Suprapubic skin (tissue), 4 donors: ENCODE results near the gene IRAK1. TPM values are rescaled to one million over a fixed set of nuclear protein-coding genes. Genes with fewer than 3 reads are reported as not detected.

ENCODE experiments used
- DNase-seq, 2 donors: peaks; one replicate each; pipeline ENCODE4 v3.0.0-alpha.2; 2019; ENCODE audit warnings: low spot score in 2 of 2
- H3K27ac ChIP-seq: fragments of 200-600 bp; sonication (generic); one replicate; pipeline ENCODE4 v1.5.1; 2019
- H3K27me3 ChIP-seq: fragments of 200-600 bp; sonication (generic); one replicate; pipeline ENCODE4 v1.5.1; 2019
- H3K36me3 ChIP-seq: fragments of 200-600 bp; sonication (generic); one replicate; pipeline ENCODE4 v1.5.1; 2019
- H3K4me1 ChIP-seq: fragments of 200-600 bp; sonication (generic); one replicate; pipeline ENCODE4 v1.5.1; 2019
- H3K4me3 ChIP-seq: fragments of 200-600 bp; sonication (generic); one replicate; pipeline ENCODE4 v1.5.1; 2019; ENCODE audit warnings: mild to moderate bottlenecking
- H3K9me3 ChIP-seq: fragments of 200-600 bp; sonication (generic); one replicate; pipeline ENCODE4 v1.5.1; 2019
- EP300 ChIP-seq: sonication (generic); formaldehyde crosslinking; IDR thresholded peaks from one replicate; pipeline ENCODE4 v1.6.1; 2017; ENCODE audit warnings: antibody characterized with exemption
- POLR2A ChIP-seq, 2 donors: fragments of 450-650 bp; IDR thresholded peaks; one replicate each; pipeline ENCODE4 v1.6.1; 2017; ENCODE audit warnings: antibody characterized with exemption in 2 of 2, mild to moderate bottlenecking in 2 of 2, moderate library complexity in 2 of 2
- POLR2AphosphoS5 ChIP-seq, 3 donors: sonication (generic); formaldehyde crosslinking; IDR thresholded peaks; one replicate each; pipeline ENCODE4 v1.6.1; 2017; ENCODE audit warnings: antibody characterized with exemption in 3 of 3
- WGBS: methylation state at CpG from one replicate; pipeline ENCODE4 v1.1.5; 2018; 5-methylcytosine and 5-hydroxymethylcytosine counted together
- total RNA-seq, 4 donors: library from RNA; depleted of rRNA; stranded (reverse); fragments of >200 nt; gene quantifications; one replicate each; pipeline ENCODE4 v1.1.0, GENCODE V29; 2016
- TF ChIP-seq, protein P1 (sequence below), 2 donors: fragments of 200-600 bp in 1 of 2; fragments of 450-650 bp in 1 of 2; sonication (generic) in 1 of 2; IDR thresholded peaks; one replicate each; pipeline ENCODE4 v1.5.1; 2016 to 2019; ENCODE audit warnings: antibody characterized with exemption in 2 of 2, mild to moderate bottlenecking in 1 of 2, moderate library complexity in 1 of 2

IRAK1 gene
- total RNA-seq, 4 donors from 2014 or later: 51.3 to 61.5 (median 58.3) TPM

DNA sequence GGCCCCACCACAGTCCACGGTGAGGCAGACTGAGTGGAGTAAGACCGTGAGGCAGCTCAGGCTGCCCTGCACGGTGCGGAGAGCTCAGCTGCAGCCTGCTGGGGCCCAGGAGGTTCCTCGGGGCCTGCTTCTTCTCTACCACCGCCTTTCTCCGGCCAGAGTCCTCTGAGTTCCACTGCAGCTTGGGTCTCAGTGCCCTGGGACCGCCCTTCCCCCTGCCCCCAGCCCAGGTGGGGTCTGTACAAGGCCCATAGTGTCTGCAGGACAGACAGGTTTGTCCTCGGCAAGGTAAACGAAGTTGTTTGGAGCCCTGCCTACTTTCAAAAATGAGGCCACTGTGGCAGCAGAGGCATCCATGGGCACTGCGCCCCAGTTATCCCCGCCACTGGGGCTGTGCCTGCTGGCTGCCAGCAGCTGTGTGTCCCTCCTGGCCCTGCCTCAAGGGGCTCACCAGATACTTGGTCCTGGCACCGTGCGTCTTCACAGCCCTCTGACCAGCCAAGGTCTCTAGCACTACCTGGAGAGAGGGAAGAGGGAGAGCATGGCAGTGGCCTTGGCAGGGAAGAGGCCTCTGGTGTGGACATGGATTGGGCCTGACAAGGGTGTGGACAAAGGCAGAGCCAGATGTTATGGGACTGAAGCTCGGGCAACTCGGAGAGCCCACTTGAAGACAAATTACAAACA, 4.0 kb downstream of the IRAK1 start:
- Histone ChIP-seq H3K27me3 (no peaks in the 10 kb centered on the region), H3K27ac (no peak overlapping the region), H3K9me3 (no peaks in the 10 kb centered on the region), H3K36me3 (peaks cover 31% of the 10 kb centered on the region), H3K4me3 (no peak overlapping the region), H3K4me1 (peaks cover 30% of the 10 kb centered on the region)
- WGBS: 82% methylated on average over 8 of the region's 16 CpGs
- TF ChIP-seq POLR2A (IDR thresholded peaks at IDR 0.05) (no peak), EP300 (no peak), POLR2AphosphoS5 (IDR thresholded peaks at IDR 0.05) (no peak)
- TF ChIP-seq, protein P1, sequence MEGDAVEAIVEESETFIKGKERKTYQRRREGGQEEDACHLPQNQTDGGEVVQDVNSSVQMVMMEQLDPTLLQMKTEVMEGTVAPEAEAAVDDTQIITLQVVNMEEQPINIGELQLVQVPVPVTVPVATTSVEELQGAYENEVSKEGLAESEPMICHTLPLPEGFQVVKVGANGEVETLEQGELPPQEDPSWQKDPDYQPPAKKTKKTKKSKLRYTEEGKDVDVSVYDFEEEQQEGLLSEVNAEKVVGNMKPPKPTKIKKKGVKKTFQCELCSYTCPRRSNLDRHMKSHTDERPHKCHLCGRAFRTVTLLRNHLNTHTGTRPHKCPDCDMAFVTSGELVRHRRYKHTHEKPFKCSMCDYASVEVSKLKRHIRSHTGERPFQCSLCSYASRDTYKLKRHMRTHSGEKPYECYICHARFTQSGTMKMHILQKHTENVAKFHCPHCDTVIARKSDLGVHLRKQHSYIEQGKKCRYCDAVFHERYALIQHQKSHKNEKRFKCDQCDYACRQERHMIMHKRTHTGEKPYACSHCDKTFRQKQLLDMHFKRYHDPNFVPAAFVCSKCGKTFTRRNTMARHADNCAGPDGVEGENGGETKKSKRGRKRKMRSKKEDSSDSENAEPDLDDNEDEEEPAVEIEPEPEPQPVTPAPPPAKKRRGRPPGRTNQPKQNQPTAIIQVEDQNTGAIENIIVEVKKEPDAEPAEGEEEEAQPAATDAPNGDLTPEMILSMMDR (IDR thresholded peaks at IDR 0.05): no peak
- DNase-seq: no peak

DNA sequence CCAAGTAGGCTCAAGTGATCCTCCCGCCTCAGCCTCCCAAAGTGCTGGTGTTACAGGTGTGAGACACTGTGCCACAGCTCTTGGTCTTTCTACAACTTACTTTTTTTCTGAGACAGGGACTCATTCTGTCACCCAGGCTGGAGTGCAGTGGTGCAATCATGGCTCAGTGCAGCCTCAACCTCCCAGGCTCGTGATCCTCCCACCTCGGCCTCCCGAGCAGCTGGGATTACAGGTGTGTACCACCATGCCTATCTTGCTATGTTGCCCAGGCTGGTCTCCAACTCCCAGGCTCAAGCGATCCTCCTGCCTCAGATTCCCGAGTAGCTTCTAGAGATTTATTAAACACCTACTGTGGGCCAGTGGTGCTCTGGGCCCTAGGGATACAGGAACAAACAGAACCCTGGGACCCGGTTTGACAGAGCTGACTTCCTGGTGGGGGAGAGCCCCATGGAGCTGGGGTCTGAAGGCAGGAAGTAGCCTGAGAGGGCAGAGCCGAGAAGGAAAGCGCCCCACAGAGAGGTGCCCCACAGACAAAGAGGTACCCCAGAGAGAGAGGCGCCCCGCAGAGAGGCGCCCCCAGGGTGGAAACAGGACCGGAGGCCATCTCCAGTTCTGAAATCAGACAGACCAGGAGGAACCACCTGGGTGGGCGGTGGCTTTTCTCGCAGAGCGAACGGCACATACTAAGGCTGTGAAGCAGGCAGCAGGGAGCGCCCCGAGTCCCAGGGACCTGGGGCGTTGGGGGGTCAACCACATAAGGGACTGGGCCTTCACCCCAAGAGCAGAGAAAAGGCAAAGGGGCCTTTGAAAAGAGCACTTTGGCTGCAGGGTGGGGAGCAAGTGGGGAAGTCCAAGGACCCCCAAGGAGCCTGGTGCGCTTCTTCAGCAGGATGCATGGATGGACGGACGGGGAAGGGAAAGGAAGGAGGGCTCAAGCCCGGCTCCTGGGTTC, 5.0 kb downstream of the IRAK1 start:
- 91% methylated on average over 23 of the region's 24 CpGs for WGBS

DNA sequence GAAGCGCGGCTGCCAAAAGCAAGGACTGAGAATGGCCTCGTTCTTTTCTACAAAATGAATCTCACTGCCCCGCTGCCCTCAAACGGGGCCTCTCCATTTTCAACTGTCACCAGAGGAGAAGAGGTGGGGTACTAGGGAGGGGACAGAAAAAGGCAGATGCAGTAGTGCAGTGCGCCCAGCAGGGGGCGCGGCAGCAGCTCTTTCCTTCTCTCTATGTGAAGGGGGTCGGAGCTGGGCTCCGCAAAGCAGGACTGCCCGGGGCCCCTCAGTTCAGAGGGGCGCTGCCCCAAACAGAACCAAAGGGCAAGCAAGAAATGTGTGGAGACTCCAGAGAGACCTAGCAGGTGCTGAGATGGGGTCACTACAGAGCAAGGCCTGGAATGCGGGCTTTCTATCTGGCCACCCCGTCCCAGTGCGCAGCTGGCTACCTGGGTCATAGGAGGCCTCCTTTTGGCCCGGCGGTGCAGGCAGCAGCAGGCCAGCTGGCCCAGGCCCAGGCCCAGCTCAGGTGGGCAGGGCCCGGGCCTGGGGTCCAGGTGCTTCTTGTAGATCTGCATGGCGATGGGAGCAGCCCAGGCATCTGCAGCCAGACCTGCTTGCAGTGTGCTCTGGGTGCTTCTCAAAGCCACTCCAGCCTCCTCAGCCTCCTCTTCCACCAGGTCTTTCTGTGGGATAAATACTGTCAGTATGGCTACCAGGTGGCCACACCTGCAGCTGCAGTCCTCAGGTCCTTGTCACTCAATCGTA, 5.9 kb downstream of the IRAK1 start:
- Histone ChIP-seq H3K27me3 (no peaks in the 10 kb centered on the region), H3K4me3 (no peak overlapping the region), H3K4me1 (peaks cover 20% of the 10 kb centered on the region), H3K27ac (no peak overlapping the region), H3K9me3 (no peaks in the 10 kb centered on the region), H3K36me3 (peaks cover 31% of the 10 kb centered on the region)
- DNase-seq: no peak
- TF ChIP-seq POLR2A (IDR thresholded peaks at IDR 0.05): no peak
- TF ChIP-seq EP300: no peak
- no peak for TF ChIP-seq POLR2AphosphoS5 (IDR thresholded peaks at IDR 0.05)
- TF ChIP-seq, protein P1 (IDR thresholded peaks at IDR 0.05): peak; percentile 79 to 81
- WGBS: 34% methylated on average over 12 of the region's 20 CpGs

More for the DNA sequence above, 5.0 kb downstream of the IRAK1 start:
- H3K4me3 ChIP-seq: no peak overlapping the region
- no peak for TF ChIP-seq POLR2A (IDR thresholded peaks at IDR 0.05)
- TF ChIP-seq POLR2AphosphoS5 (IDR thresholded peaks at IDR 0.05): no peak
- no peak for TF ChIP-seq EP300
- TF ChIP-seq, protein P1 (IDR thresholded peaks at IDR 0.05): no peak
- H3K27me3 ChIP-seq: no peaks in the 10 kb centered on the region
- H3K36me3 ChIP-seq: peaks cover 31% of the 10 kb centered on the region
- H3K9me3 ChIP-seq: no peaks in the 10 kb centered on the region
- no peak overlapping the region for H3K27ac ChIP-seq
- no peak for DNase-seq
- H3K4me1 ChIP-seq: peaks cover 24% of the 10 kb centered on the region

DNA sequence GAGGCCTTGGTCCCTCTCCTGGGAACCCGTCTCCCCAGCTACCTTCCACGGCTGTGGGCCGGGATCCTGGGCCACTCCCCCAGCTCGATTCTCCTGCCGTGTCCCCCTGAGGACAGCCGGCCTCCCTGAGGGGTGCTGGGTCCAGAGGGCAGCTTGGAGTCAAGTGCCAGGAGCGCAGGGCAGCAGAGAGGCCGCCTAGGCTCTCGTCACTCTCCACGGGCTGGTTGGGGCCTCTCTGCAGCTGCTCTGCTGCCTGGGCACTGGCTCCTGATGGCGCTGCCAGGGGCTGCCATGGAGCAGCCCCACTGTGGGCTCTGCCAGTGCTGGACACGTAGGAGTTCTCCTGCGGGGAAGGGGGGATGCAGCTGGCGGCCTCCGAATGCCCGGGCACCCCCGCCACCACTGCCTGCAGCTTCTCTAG, 6.7 kb downstream of the IRAK1 start:
- Histone ChIP-seq H3K4me3 (no peak overlapping the region), H3K27ac (peak overlapping the region; percentile 48), H3K9me3 (no peaks in the 10 kb centered on the region), H3K4me1 (peaks cover 12% of the 10 kb centered on the region), H3K27me3 (no peaks in the 10 kb centered on the region), H3K36me3 (peaks cover 31% of the 10 kb centered on the region)
- DNase-seq: no peak
- TF ChIP-seq POLR2A (IDR thresholded peaks at IDR 0.05) (no peak), EP300 (no peak), POLR2AphosphoS5 (IDR thresholded peaks at IDR 0.05) (no peak)
- TF ChIP-seq, protein P1 (IDR thresholded peaks at IDR 0.05): no peak
- WGBS: 83% methylated on average over 10 of the region's 17 CpGs
